Esophagus muscularis mucosa (tissue), 3 donors: Measurements from ENCODE around the gene TOMM6.
A peak's percentile ranks its signal among the peaks of the same experiment; 100 is the strongest.

Experiments
- CTCF ChIP-seq, 3 experiments: fragments of 200-600 bp in 2 of 3; fragments of 450-650 bp in 1 of 3; sonication (generic) in 2 of 3; IDR thresholded peaks; one replicate each; pipeline ENCODE4 v1.5.1; 2017 to 2019; ENCODE audit warnings: antibody characterized with exemption in 3 of 3, mild to moderate bottlenecking in 2 of 3, moderate library complexity in 1 of 3
- POLR2A ChIP-seq: fragments of 450-650 bp; IDR thresholded peaks from one replicate; pipeline ENCODE4 v1.6.1; 2017; ENCODE audit warnings: antibody characterized with exemption, moderate library complexity, mild to moderate bottlenecking, low read depth

- TF ChIP-seq CTCF (IDR thresholded peaks at IDR 0.05) (peak in 1 of 3 experiments; percentile 16), POLR2A (no peak)
These were observed 13.9 kb downstream of the TOMM6 start for GRCh38 chr6:41801380-41801779.
